HG03139 (cell line): Measurements from ENCODE around the gene NPW.
A peak's percentile ranks its signal among the peaks of the same experiment; 100 is the strongest.

Experiments used
- ATAC-seq: cut with Tn5 transposase; IDR thresholded peaks from one replicate; pipeline ENCODE4 v1.9.1; 2021; ENCODE audit not compliant: unreplicated experiment

NPW gene

GRCh38 chr16:2019518-2019920, at the start of gene NPW:
NPW (plus strand) TSS chr16:2019785.
- no peak for ATAC-seq

GRCh38 chr16:1971796-1972489, 47.6 kb upstream of the NPW start, which contains the start of gene TBL3:
TBL3 (plus strand) TSS chr16:1972053; CDS start chr16:1972165, 112 bp downstream.
- peak; percentile 80 for ATAC-seq

- no peak for ATAC-seq
Measured at GRCh38 chr16:1972490-1972877, 47.1 kb upstream of the NPW start.

- ATAC-seq: no peak
Measured at GRCh38 chr16:1973461-1974156, 46.0 kb upstream of the NPW start.

GRCh38 chr16:1974157-1975070, 45.2 kb upstream of the NPW start:
- ATAC-seq: no peak

- ATAC-seq: no peak
Measured at GRCh38 chr16:1975432-1976215, 44.0 kb upstream of the NPW start.

- no peak for ATAC-seq
Measured at GRCh38 chr16:1976216-1976520, 43.4 kb upstream of the NPW start.

- no peak for ATAC-seq
Measured at GRCh38 chr16:1976951-1977874, 42.4 kb upstream of the NPW start.

- no peak for ATAC-seq
Measured at GRCh38 chr16:1977875-1978268, 41.7 kb upstream of the NPW start.

- no peak for ATAC-seq
Measured at GRCh38 chr16:1978476-1979120, 41.0 kb upstream of the NPW start.

- ATAC-seq: no peak
Measured at GRCh38 chr16:1979271-1980029, 40.1 kb upstream of the NPW start.

- no peak for ATAC-seq
Measured at GRCh38 chr16:1980030-1980769, 39.4 kb upstream of the NPW start.

GRCh38 chr16:1980770-1981087, 38.9 kb upstream of the NPW start:
- no peak for ATAC-seq

GRCh38 chr16:1981398-1981836, 38.2 kb upstream of the NPW start, which contains the start of gene NOXO1:
NOXO1 (minus strand) TSS chr16:1981469; CDS start chr16:1981179, 290 bp downstream.
- ATAC-seq: no peak

GRCh38 chr16:1982013-1982433, 37.6 kb upstream of the NPW start:
- ATAC-seq: no peak

GRCh38 chr16:1982991-1983543, 36.5 kb upstream of the NPW start:
- no peak for ATAC-seq

- ATAC-seq: peak; percentile 73
Measured at GRCh38 chr16:1983544-1984346, 35.8 kb upstream of the NPW start, which contains the start of gene GFER. GFER (plus strand) TSS chr16:1984193; CDS start chr16:1984219, 26 bp downstream.
